Stimulated activated CD4-positive, alpha-beta T cell treated with anti-CD3 and anti-CD28 coated beads, Interleukin-2, amount 100 ng/mL, for 48 hours (primary cell): ENCODE results near the gene ZBTB4.

Experiments used
- DNase-seq, 2 donors: peaks; one replicate each; pipeline ENCODE4 v3.0.0-alpha.2; 2020

The ZBTB4 gene

GRCh38 chr17:7479213-7480088 lies at the start of gene ZBTB4:
TSS of gene ZBTB4 (minus strand) at chr17:7479631. CDS start at chr17:7466801, 12,830 bp downstream.
- DNase-seq, result peak; percentile 36 to 46

- no peak for DNase-seq
Observed at GRCh38 chr17:7528842-7529241, 49.4 kb upstream of the ZBTB4 start.

- DNase-seq, result peak; percentile 40 to 44
Observed at GRCh38 chr17:7523033-7523432, 43.6 kb upstream of the ZBTB4 start.

- no peak for DNase-seq
Observed at GRCh38 chr17:7515911-7516610, 36.6 kb upstream of the ZBTB4 start.

GRCh38 chr17:7513850-7514419 lies 34.5 kb upstream of the ZBTB4 start:
- DNase-seq, result no peak

GRCh38 chr17:7512824-7513540 lies 33.6 kb upstream of the ZBTB4 start:
- DNase-seq, result no peak

- no peak for DNase-seq
Observed at GRCh38 chr17:7512105-7512504, 32.7 kb upstream of the ZBTB4 start.

- no peak for DNase-seq
Observed at GRCh38 chr17:7511108-7511507, 31.7 kb upstream of the ZBTB4 start.

- DNase-seq, result no peak
Observed at GRCh38 chr17:7509937-7510336, 30.5 kb upstream of the ZBTB4 start.

- DNase-seq, result no peak
Observed at GRCh38 chr17:7508846-7509245, 29.4 kb upstream of the ZBTB4 start.

- no peak for DNase-seq
Observed at GRCh38 chr17:7508145-7508544, 28.7 kb upstream of the ZBTB4 start.

GRCh38 chr17:7503521-7503920 lies 24.1 kb upstream of the ZBTB4 start:
- no peak for DNase-seq

GRCh38 chr17:7502987-7503386 lies 23.6 kb upstream of the ZBTB4 start:
- no peak for DNase-seq

GRCh38 chr17:7502171-7502847 lies 22.9 kb upstream of the ZBTB4 start:
- no peak for DNase-seq

- no peak for DNase-seq
Observed at GRCh38 chr17:7501729-7502128, 22.3 kb upstream of the ZBTB4 start.

GRCh38 chr17:7499161-7499560 lies 19.7 kb upstream of the ZBTB4 start:
- DNase-seq, result no peak

- DNase-seq, result no peak
Observed at GRCh38 chr17:7497636-7498035, 18.2 kb upstream of the ZBTB4 start.

- DNase-seq, result no peak
Observed at GRCh38 chr17:7497228-7497627, 17.8 kb upstream of the ZBTB4 start.

GRCh38 chr17:7496470-7497183 lies 17.2 kb upstream of the ZBTB4 start:
- no peak for DNase-seq

GRCh38 chr17:7495906-7496434 lies 16.5 kb upstream of the ZBTB4 start:
- DNase-seq, result no peak

- DNase-seq, result no peak
Observed at GRCh38 chr17:7493941-7494340, 14.5 kb upstream of the ZBTB4 start.

GRCh38 chr17:7491583-7491982 lies 12.2 kb upstream of the ZBTB4 start:
- no peak for DNase-seq
